ENCODE measurements around the gene DHX30.

- TF ChIP-seq CTCF (IDR thresholded peaks at IDR 0.05) (no peak), EP300 (IDR thresholded peaks at IDR 0.05) (no peak)
Measured at GRCh38 chr3:47859956-47860605, 57.1 kb downstream of the DHX30 start.

All from upper lobe of left lung (tissue), 4 donors.